Mesendoderm (in vitro differentiated cells): ENCODE data around the gene AP4E1.
"Not testable (repeated sequence)": the region's sequence is repeated elsewhere in the genome, so short reads cannot be mapped to it uniquely, and the experiment has no call there.

Experiments used
- DNase-seq: peaks from one replicate; pipeline ENCODE4 v3.0.0; 2013
- H2AK5ac ChIP-seq: 2 replicates; pipeline ENCODE4 v1.6.1; 2013; ENCODE audit warnings: low read length, inconsistent platforms
- H2BK120ac ChIP-seq: 2 replicates; pipeline ENCODE4 v1.6.1; 2013; ENCODE audit warnings: low read depth, mild to moderate bottlenecking, low read length, moderate library complexity, mixed read lengths
- H2BK15ac ChIP-seq: replicated peaks from 2 replicates; pipeline ENCODE4 v1.6.1; 2013; ENCODE audit warnings: low read depth, mild to moderate bottlenecking, moderate library complexity
- H2BK5ac ChIP-seq: 2 replicates; pipeline ENCODE4 v1.6.1; 2013; ENCODE audit warnings: low read length, inconsistent platforms
- H3K18ac ChIP-seq: 2 replicates; pipeline ENCODE4 v1.6.1; 2013; ENCODE audit warnings: mild to moderate bottlenecking, low read length, mixed read lengths
- H3K23ac ChIP-seq: one replicate; pipeline ENCODE4 v1.6.1; 2013; ENCODE audit warnings: low read length
- H3K27ac ChIP-seq: 2 replicates; pipeline ENCODE4 v1.5.1; 2013; ENCODE audit warnings: low read depth, mild to moderate bottlenecking, inconsistent platforms, low read length, moderate library complexity
- H3K27me3 ChIP-seq: 2 replicates; pipeline ENCODE4 v1.6.1; 2013; ENCODE audit warnings: low read length, control low read depth, mild to moderate bottlenecking, inconsistent platforms; ENCODE audit not compliant: insufficient read depth, poor library complexity
- H3K36me3 ChIP-seq: 2 replicates; pipeline ENCODE4 v1.6.1; 2013; ENCODE audit warnings: low read length, inconsistent platforms; ENCODE audit not compliant: control insufficient read depth, insufficient read depth
- H3K4ac ChIP-seq: one replicate; pipeline ENCODE4 v1.6.1; 2013; ENCODE audit warnings: low read depth, mild to moderate bottlenecking, low read length, moderate library complexity
- H3K4me1 ChIP-seq: 2 replicates; pipeline ENCODE4 v1.6.1; 2013; ENCODE audit warnings: low read depth, low read length, inconsistent platforms; ENCODE audit not compliant: control insufficient read depth
- H3K4me2 ChIP-seq: 2 replicates; pipeline ENCODE4 v1.6.1; 2013; ENCODE audit warnings: low read length
- H3K4me3 ChIP-seq: 2 replicates; pipeline ENCODE4 v1.5.1; 2013; ENCODE audit warnings: mild to moderate bottlenecking, low read length
- H3K56ac ChIP-seq: one replicate; pipeline ENCODE4 v1.6.1; 2013; ENCODE audit warnings: low read length
- H3K79me1 ChIP-seq: 2 replicates; pipeline ENCODE4 v1.6.1; 2013; ENCODE audit warnings: low read length, inconsistent platforms
- H3K79me2 ChIP-seq: 2 replicates; pipeline ENCODE4 v1.6.1; 2013; ENCODE audit warnings: mild to moderate bottlenecking, low read length; ENCODE audit not compliant: control insufficient read depth, insufficient read depth
- H3K9ac ChIP-seq: 2 replicates; pipeline ENCODE4 v1.6.1; 2013; ENCODE audit warnings: low read length, inconsistent platforms
- H4K5ac ChIP-seq: one replicate; pipeline ENCODE4 v1.6.1; 2013; ENCODE audit warnings: low read length
- H4K8ac ChIP-seq: one replicate; pipeline ENCODE4 v1.6.1; 2013; ENCODE audit warnings: low read depth, mild to moderate bottlenecking, control low read depth, low read length, moderate library complexity
- WGBS: extraction: QIAGEN DNeasy Blood & Tissue Kit; methylation state at CpG from one replicate; pipeline ENCODE4 v1.1.7; 2013; ENCODE audit warnings: low lambda C conversion rate, missing lambda C conversion rate; ENCODE audit not compliant: insufficient coverage; ENCODE audit errors: extremely low coverage; 5-methylcytosine and 5-hydroxymethylcytosine counted together

The AP4E1 gene

GRCh38 chr15:50939911-50940310, 31.4 kb downstream of the AP4E1 start:
- no peak overlapping the region for H3K18ac ChIP-seq

GRCh38 chr15:50940506-50940905, 32.0 kb downstream of the AP4E1 start:
- H4K5ac ChIP-seq: no peak overlapping the region
- H2BK120ac ChIP-seq: no peak overlapping the region
- H3K23ac ChIP-seq: no peak overlapping the region
- H3K9ac ChIP-seq: no peak overlapping the region
- H3K18ac ChIP-seq: no peak overlapping the region
- H3K79me1 ChIP-seq: no peaks in the 10 kb centered on the region
- DNase-seq: no peak
- H3K56ac ChIP-seq: no peak overlapping the region
- H2AK5ac ChIP-seq: no peak overlapping the region
- H4K8ac ChIP-seq: no peak overlapping the region
- no peak overlapping the region for H2BK5ac ChIP-seq
- no peak overlapping the region for H2BK15ac ChIP-seq
- no peaks in the 10 kb centered on the region for H3K4me1 ChIP-seq
- WGBS: no CpG with 5 or more reads among the region's 2 CpGs
- no peak overlapping the region for H3K4me2 ChIP-seq
- H3K4me3 ChIP-seq: no peak overlapping the region
- no peak overlapping the region for H3K4ac ChIP-seq
- no peaks in the 10 kb centered on the region for H3K79me2 ChIP-seq
- no peaks in the 10 kb centered on the region for H3K36me3 ChIP-seq
- H3K27ac ChIP-seq: no peak overlapping the region
- no peaks in the 10 kb centered on the region for H3K27me3 ChIP-seq

More at GRCh38 chr15:50939911-50940310, 31.4 kb downstream of the AP4E1 start:
- no peaks in the 10 kb centered on the region for H3K79me2 ChIP-seq
- no peaks in the 10 kb centered on the region for H3K27me3 ChIP-seq
- no CpG with 5 or more reads among the region's 2 CpGs for WGBS
- no peaks in the 10 kb centered on the region for H3K79me1 ChIP-seq
- no peak overlapping the region for H3K9ac ChIP-seq
- H3K23ac ChIP-seq: no peak overlapping the region
- no peak overlapping the region for H4K8ac ChIP-seq
- H4K5ac ChIP-seq: no peak overlapping the region
- no peak overlapping the region for H2BK120ac ChIP-seq
- H2AK5ac ChIP-seq: no peak overlapping the region
- H3K4ac ChIP-seq: no peak overlapping the region
- H3K56ac ChIP-seq: no peak overlapping the region
- no peak for DNase-seq
- H2BK15ac ChIP-seq: no peak overlapping the region
- no peak overlapping the region for H3K27ac ChIP-seq
- no peak overlapping the region for H3K4me3 ChIP-seq
- no peak overlapping the region for H3K4me2 ChIP-seq
- no peaks in the 10 kb centered on the region for H3K36me3 ChIP-seq
- H2BK5ac ChIP-seq: no peak overlapping the region
- H3K4me1 ChIP-seq: no peaks in the 10 kb centered on the region

- no peak for DNase-seq
- Histone ChIP-seq H3K36me3 (no peaks in the 10 kb centered on the region), H3K4me2 (no peak overlapping the region), H3K23ac (no peak overlapping the region), H3K4me3 (no peak overlapping the region), H3K4me1 (no peaks in the 10 kb centered on the region), H3K27me3 (no peaks in the 10 kb centered on the region), H3K18ac (no peak overlapping the region), H3K4ac (no peak overlapping the region), H3K27ac (no peak overlapping the region), H3K79me1 (no peaks in the 10 kb centered on the region), H4K5ac (no peak overlapping the region), H3K56ac (no peak overlapping the region), H2AK5ac (no peak overlapping the region), H2BK15ac (no peak overlapping the region), H3K9ac (no peak overlapping the region), H2BK120ac (no peak overlapping the region), H3K79me2 (no peaks in the 10 kb centered on the region), H4K8ac (no peak overlapping the region), H2BK5ac (no peak overlapping the region)
Measured at GRCh38 chr15:50943638-50944037, 35.2 kb downstream of the AP4E1 start.

- Histone ChIP-seq H4K8ac (no peak overlapping the region), H3K56ac (no peak overlapping the region), H3K27ac (no peak overlapping the region), H3K79me2 (no peaks in the 10 kb centered on the region), H3K9ac (no peak overlapping the region), H3K23ac (no peak overlapping the region), H2BK5ac (no peak overlapping the region), H2BK120ac (no peak overlapping the region), H3K4me2 (no peak overlapping the region), H3K4ac (no peak overlapping the region), H3K18ac (no peak overlapping the region), H3K79me1 (no peaks in the 10 kb centered on the region), H2BK15ac (no peak overlapping the region), H4K5ac (no peak overlapping the region), H2AK5ac (no peak overlapping the region), H3K27me3 (no peaks in the 10 kb centered on the region), H3K36me3 (no peaks in the 10 kb centered on the region), H3K4me1 (no peaks in the 10 kb centered on the region), H3K4me3 (no peak overlapping the region)
- WGBS: no CpG with 5 or more reads among the region's 3 CpGs
- DNase-seq: no peak
Measured at GRCh38 chr15:50944672-50945071, 36.2 kb downstream of the AP4E1 start.

- Histone ChIP-seq H3K79me2 (no peaks in the 10 kb centered on the region), H3K56ac (no peak overlapping the region), H3K27ac (no peak overlapping the region), H3K18ac (no peak overlapping the region), H3K27me3 (no peaks in the 10 kb centered on the region), H3K36me3 (no peaks in the 10 kb centered on the region), H3K4ac (no peak overlapping the region), H2BK5ac (no peak overlapping the region), H4K5ac (no peak overlapping the region), H3K4me2 (no peak overlapping the region), H3K4me1 (no peaks in the 10 kb centered on the region), H2BK120ac (no peak overlapping the region), H4K8ac (no peak overlapping the region), H3K4me3 (no peak overlapping the region), H3K79me1 (no peaks in the 10 kb centered on the region), H3K9ac (no peak overlapping the region), H3K23ac (no peak overlapping the region), H2AK5ac (no peak overlapping the region), H2BK15ac (no peak overlapping the region)
- no CpG with 5 or more reads among the region's 3 CpGs for WGBS
- no peak for DNase-seq
Measured at GRCh38 chr15:50945725-50946124, 37.2 kb downstream of the AP4E1 start.

GRCh38 chr15:50950745-50951144, 42.3 kb downstream of the AP4E1 start:
- not testable (repeated sequence) for H2BK15ac ChIP-seq, H3K36me3 ChIP-seq, H3K23ac ChIP-seq, H3K27me3 ChIP-seq, H3K4me1 ChIP-seq, H3K4ac ChIP-seq, H3K79me2 ChIP-seq, H4K8ac ChIP-seq, H2AK5ac ChIP-seq, H3K18ac ChIP-seq, H4K5ac ChIP-seq, DNase-seq, H3K27ac ChIP-seq, H2BK5ac ChIP-seq, H3K9ac ChIP-seq, H3K4me2 ChIP-seq, H3K4me3 ChIP-seq, H2BK120ac ChIP-seq, H3K79me1 ChIP-seq, H3K56ac ChIP-seq
- no CpG with 5 or more reads among the region's 3 CpGs for WGBS
